ENCODE results near the gene P2RX3. TPM values are rescaled to one million over a fixed set of nuclear protein-coding genes. Genes with fewer than 3 reads are reported as not detected.

Gene P2RX3
- total RNA-seq, 4 donors from 2014 or later = not detected

- no peak for TF ChIP-seq CTCF (IDR thresholded peaks at IDR 0.05)
- DNase-seq (ENCODE audit: low spot score) = no peak
- no peak for ATAC-seq (ENCODE audit: low FRiP score)
These were observed 6.7 kb downstream of the P2RX3 start for GRCh38 chr11:57344826-57345225.

GRCh38 chr11:57345555-57346211, 7.5 kb downstream of the P2RX3 start:
- no peak for TF ChIP-seq CTCF (IDR thresholded peaks at IDR 0.05)
- ATAC-seq (ENCODE audit: low FRiP score) (no peak), DNase-seq (ENCODE audit: low spot score) (peak; percentile 68)

GRCh38 chr11:57347336-57347735, 9.2 kb downstream of the P2RX3 start:
- DNase-seq (ENCODE audit: low spot score) (no peak), ATAC-seq (ENCODE audit: low FRiP score) (no peak)
- no peak for TF ChIP-seq CTCF (IDR thresholded peaks at IDR 0.05)

- no peak for ATAC-seq (ENCODE audit: low FRiP score)
- no peak for DNase-seq (ENCODE audit: low spot score)
- TF ChIP-seq CTCF (IDR thresholded peaks at IDR 0.05) = no peak
These were observed 9.9 kb downstream of the P2RX3 start for GRCh38 chr11:57348052-57348451.

GRCh38 chr11:57348636-57349313, 10.6 kb downstream of the P2RX3 start:
- DNase-seq (ENCODE audit: low spot score) = no peak
- no peak for ATAC-seq (ENCODE audit: low FRiP score)

GRCh38 chr11:57349491-57350274, 11.5 kb downstream of the P2RX3 start:
- peak in 2 of 3 donors; percentile 30 to 56 for TF ChIP-seq CTCF (IDR thresholded peaks at IDR 0.05)
- peak; percentile 60 for ATAC-seq (ENCODE audit: low FRiP score)
- peak; percentile 61 for DNase-seq (ENCODE audit: low spot score)

More at GRCh38 chr11:57348636-57349313, 10.6 kb downstream of the P2RX3 start:
- TF ChIP-seq CTCF (IDR thresholded peaks at IDR 0.05) = no peak
